ENCODE measurements around the gene SCN4B.

Gene SCN4B

DNA sequence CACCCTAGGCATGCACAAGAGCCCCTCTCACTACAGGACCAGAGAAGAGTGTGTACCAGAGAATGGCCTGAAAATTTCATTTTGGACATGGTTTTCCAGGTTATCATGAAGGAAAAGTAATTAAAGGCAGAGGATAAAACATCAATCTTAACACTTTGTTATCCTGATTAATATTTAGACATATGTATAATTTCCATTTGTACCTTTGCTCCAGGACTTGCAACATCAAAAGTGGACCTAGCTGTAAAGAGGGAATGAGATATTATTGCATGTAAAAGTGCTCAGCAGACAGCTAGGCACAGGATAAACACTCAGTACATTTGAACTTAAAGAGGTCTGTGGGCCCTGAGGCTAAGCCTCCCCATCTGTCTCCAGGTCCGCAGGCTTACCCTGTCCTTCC, 2.0 kb upstream of the SCN4B start:
- no peak for DNase-seq (ENCODE audit: low read depth in 1 of 2, low spot score in 1 of 2)

DNA sequence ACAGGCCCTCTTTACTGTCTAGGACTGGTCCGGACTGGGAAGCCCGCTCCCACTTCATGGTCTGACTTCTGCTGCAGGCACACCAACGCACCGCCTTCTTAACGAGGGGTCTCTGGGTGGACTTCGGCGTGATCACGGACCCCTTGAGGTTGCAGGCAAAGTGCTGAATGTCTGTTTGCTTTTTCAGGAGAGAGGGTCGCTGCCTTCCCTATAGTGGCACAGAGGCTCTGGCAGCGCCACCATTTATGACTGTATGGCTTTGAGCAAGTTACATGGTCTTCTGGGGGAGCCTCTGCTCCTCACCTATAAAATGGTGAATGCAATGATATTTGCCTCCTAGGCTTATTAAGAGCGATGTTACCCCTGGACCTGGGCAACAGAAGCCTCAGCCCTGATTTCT, 1.4 kb upstream of the SCN4B start:
- DNase-seq (ENCODE audit: low read depth in 1 of 2, low spot score in 1 of 2): no peak

DNA sequence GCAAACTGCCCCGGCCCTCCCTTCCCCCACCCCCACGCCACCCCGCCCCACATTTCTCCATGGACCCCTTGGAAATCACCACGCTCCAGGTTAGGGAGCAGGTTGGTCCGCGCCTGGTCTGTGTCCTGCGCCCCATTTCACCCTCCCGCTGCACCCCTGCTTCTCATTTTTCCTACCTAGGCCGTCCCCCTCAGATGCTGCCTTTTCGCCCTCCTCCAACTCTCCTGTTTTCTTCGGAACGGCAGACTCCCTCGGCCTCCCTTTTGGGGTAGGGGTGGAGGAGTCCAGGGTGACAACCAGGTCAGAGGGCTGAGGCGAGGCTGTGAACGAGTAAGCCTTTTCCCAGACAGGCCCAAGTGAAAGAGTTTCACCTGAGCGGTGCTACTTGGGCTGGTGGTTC, 893 bp upstream of the SCN4B start:
- no peak for DNase-seq (ENCODE audit: low read depth in 1 of 2, low spot score in 1 of 2)

DNA sequence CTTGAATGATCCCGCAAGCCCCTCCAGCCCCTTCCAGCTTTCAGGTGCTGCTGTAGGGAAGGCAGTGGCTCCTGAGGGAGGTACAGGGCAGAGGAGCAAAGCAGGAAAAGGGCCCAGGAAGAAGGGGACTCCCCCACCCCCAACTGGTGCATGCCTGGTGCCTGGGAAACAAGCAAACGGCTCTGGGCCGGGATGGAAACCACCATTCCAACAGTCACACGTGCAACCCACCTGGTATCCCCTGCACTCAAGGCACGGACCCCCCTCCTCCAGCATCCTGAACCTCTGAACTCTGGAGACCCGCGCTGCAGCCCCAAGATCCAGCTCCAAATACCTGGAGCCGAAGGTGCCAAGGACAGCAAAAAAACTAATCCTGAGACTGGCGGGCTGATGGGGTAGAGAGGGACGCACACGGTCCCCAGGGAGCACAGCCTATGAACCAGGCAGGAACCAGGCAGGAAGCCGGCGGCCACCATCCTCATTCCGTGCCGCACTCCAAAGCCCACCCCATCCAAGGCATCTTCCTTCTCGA, 537 bp downstream of the SCN4B start:
- no peak for DNase-seq (ENCODE audit: low read depth in 1 of 2, low spot score in 1 of 2)

DNA sequence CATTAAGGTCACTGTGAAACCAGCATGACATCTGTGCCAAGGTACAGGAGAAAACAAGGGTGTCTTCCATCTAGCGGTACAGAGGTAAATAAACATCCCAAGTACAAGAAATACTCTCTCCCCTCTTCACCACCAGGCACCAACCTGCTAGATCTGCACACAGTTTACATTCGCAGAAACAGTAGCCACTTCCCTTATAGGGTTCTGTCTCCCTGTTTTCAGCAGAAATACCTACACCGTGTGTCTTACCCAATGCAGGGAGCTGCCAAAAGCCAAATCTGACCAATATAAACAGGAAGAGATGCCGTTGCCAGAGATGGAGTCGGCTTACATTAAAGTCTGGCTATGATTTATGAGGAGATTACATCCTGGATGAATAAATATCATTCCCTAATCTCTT, 1.2 kb downstream of the SCN4B start:
- DNase-seq (ENCODE audit: low read depth in 1 of 2, low spot score in 1 of 2): no peak

DNA sequence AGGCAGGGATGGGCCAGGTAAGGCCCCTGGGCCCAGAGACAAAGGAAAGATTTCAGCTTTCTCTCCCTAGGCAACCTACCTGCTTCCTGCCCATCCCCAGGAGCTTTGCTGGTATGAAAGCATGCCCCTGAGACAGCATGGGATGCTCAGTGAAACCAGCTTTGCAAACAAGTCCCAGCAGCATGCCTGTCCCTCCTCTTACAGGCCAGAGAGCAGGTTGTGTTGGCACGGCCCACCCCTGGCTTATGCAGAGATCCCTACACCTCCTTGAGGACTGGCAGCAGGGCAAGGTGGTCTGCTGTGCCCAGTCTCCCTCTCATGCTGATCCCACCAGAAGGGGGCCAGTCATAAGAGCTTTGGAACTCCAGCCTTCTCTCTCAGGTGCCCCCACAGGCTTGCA, 3.1 kb downstream of the SCN4B start:
- no peak for DNase-seq (ENCODE audit: low read depth in 1 of 2, low spot score in 1 of 2)

DNA sequence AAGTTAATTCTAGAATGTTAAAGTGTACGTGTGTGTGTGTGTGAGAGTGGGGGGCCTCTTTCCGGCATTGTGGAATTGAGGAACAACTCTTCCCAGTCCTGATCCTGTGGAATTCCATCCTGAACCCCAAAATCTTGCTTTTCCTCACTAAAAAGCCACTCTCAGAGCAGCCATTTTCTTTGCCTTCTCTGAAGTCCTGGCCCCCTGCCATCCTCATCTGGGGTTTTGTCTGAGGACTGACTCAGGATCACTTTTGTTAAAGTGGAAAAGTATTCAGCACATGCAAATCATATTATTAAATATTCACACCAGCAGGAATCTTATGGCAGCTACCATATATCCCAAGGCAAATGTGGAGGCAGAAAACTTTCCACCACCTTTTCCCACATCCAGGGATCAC, 3.8 kb downstream of the SCN4B start:
- DNase-seq (ENCODE audit: low read depth in 1 of 2, low spot score in 1 of 2): no peak

DNA sequence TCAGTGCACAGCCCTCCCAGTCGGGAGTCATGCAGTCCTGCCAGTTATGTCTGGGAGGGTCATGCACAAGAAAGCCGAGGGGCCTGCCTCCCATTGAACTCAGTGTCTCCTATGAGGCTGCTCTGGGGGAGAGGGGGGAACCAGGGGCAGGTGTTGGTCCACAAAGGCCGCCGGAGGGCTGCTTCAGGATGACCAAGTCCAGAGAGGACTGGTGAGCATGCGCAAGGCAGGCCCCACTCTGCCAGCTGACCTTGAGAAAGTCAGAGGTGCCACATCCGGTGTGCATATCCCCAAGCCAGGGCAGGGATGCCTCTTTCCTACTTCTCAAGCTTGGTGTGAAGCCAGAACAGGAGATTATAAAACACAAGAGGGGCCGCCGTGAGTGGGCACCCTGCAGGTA, 4.4 kb downstream of the SCN4B start:
- no peak for DNase-seq (ENCODE audit: low read depth in 1 of 2, low spot score in 1 of 2)

DNA sequence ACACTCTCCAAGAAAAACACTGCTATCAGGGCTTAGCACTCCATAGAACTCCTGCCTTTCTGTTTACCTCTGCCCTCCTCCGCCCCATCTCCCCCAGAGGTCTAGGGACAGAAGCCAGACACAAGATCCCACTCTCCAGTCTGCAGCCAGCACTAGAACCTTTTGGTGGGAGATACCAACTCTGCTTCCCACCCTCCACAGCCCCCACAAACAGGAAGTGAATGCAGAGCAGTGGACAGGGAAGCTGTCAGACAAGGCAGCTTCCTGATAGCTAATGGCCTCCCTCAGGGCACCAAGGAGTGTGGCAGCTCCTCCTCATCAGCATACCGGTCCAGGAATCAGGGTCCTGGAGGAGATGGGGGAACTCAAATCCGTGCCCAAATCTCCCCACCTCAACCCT, 5.1 kb downstream of the SCN4B start:
- no peak for DNase-seq (ENCODE audit: low read depth in 1 of 2, low spot score in 1 of 2)

DNA sequence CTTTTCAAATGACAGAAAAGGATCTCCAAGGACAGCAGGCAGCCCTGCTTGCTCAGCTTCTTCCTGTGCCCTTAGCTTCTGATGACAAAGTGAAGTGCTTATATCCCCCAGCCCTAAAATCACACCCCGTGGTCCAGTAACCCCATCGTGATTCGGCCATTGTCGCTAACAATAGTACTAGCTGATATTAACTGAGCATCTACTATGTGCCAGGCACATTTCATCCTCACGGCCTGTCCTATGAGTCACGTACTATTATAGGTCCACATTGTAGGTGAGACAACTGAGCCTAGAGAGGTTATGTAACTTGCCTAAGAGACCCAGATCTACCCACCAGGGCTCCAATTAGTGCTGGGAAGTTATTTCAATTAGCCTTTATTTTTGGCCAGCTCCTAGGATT, 6.1 kb downstream of the SCN4B start:
- DNase-seq (ENCODE audit: low read depth in 1 of 2, low spot score in 1 of 2): no peak

DNA sequence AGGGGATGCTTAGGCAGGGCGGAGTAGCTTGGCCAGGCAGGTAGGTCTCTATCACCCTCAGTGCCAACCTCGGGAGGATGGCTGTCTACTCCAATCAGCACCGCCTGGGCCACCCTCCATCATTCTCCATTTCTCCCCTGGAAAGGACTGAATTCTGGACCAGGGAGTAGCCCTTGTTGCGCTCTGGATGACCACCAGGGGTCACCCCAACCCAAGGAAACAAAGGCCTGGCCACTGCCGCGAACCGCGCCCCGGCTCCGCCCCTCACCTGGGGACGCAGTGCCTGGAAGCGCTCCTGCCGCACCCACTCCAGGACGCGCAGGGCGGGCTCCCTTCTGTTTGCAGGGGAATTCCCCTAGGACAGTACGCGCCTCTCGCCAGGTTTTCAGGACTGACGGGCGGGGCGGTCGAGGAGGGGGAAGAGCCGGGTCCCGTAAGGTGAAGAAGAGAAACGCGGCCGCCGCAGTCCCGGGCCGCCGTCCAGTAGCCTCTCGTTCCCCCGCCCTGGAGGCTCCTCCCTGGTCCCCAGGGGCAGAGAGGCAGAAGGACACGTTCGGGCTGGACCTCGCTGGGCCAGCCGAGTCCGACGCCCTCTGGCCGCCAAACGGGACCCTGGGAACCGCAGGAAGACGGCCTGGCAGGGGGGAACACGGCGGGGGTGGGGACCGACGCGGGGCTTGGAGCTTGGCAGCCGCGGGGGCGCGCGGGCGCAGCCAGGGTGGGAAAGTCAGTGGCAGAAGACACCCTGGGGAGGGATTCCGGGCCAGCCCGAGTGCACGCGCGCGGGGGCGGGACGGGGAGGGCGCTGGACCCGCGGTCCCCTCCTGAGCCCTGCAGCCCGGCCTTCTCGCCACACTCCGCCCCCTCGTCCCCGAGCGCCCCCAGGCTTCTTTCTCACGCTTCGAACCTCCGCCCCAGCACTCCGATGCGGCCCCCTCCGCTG, 7.1 kb downstream of the SCN4B start:
- peak; percentile 77 to 81 for DNase-seq (ENCODE audit: low read depth in 1 of 2, low spot score in 1 of 2)

DNA sequence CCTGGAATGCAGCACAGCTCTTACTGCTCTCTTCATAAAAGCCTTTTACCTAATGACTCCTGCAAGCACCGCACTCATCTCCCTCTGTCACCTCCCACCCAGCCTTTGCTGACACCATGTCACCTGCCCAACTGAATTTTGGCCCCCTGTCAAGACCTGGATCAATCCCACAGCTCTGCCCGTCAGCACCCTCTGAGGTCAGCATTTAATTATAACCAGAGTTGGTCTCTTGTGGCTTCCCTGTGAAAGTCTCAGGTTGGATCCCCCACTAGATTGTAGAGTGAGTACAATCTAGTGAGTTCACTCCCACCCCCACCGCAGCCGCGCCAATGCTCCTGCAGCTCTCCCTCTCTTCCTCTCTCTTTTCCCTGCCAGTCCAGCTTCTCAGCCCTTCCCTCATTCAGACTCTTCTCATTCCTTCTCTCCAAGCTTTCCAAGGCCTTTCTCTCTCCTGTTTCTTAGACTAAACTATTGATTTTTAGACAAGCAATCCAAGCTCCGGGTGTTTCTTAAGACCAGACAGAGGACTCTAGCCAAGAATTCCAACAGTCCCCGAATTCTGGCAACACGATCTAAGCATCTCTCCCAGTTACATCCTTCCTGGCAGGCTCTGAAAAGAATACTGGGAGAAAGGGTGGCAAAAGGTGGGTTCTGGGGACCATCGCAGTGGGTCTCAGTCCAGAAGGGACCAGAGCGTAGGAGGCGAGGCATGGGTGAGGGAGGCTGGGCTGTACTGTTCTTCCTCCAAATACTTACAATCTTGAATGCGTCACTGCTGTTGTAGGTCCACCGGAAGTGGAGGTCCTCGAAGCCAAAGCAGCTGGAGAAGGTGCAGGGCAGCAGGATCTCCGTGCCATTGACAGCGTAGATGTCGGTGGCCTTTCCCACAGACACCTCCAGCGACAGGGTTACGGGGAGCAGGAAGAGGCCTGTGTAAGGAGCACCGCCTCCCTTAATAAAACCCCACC, 8.0 kb downstream of the SCN4B start:
- no peak for DNase-seq (ENCODE audit: low read depth in 1 of 2, low spot score in 1 of 2)

DNA sequence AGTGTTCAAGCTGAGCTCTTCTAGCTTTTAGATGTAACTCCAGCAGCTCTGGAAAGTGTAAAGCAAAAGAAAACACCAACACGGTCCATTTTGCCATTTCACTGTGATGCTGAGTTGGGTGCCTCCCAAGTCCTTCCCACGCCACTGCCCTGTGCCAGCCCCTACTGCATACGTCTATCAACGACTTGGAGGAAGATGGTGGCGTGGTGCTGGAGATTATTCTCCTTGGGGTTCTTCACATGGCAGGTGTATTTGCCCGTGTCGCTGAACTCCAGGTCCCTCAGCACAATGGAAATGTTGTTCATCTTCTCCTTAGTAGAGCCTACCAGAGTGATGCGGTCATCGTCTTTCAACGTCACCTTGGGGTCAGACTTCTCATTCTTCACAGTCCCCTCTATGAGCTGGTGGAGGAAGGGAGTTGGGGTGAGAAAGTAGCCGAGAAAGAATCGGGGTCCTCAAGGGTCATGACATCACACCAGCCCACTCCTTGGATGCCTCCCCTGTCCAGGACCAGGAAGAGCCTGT, 8.9 kb downstream of the SCN4B start:
- no peak for DNase-seq (ENCODE audit: low read depth in 1 of 2, low spot score in 1 of 2)

DNA sequence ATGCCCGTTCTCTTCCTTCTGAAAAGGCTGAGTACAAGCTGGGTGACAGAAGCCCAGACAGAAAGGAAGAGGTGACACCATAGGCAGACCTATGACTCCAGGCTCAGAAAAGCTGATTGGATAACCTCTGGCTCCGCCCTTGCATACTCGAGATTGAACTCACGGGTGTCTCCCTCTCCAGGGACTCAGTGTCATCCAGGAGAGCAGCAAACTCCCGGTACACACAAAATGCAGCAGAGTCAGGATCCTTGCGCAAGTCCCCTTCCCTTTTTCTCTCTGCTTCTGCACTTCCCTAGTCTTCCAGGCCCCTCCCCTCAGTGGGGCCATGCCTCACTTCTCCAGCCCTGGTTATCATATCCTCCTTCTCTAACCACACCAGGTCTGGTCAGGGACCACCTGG, 9.8 kb downstream of the SCN4B start:
- DNase-seq (ENCODE audit: low read depth in 1 of 2, low spot score in 1 of 2): no peak

DNA sequence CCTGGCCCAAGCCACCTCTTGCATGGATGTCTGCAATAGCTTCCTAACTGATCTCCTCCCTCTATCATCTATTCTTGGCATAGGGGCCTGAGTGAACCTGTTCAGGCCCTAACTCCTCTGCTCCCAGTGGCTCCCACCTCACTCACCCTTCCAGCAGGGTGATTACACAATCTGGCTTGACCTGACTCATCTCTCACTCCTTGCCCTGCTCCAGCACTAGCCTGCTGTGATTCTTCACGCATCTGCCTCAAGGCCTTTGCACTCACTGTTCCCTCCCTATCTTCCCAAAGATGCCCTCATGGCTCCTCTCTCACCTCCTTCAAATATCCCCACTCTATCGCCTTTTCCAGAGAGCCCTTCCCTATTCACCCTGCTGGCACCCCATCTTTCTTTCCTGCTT, 10.5 kb downstream of the SCN4B start:
- no peak for DNase-seq (ENCODE audit: low read depth in 1 of 2, low spot score in 1 of 2)

DNA sequence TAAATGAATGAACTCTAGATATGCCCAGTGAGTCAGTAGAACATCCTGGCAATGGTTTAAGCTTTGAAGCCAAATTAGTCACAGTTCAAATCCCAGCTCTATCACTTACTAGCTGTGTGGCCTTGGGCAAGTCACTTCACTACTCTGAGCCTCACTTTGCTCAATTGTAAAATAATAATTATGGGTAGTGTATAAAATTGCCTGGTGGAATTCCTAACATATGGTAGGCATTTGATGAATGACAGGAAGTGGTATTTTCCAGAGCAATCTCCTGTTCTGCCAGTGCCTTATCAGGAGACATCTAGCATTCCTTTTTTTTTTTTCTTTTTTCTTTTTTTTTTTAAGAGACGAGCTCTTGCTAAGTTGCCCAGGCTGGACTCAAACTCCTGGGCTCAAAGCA, 13.0 kb downstream of the SCN4B start:
- no peak for DNase-seq (ENCODE audit: low read depth in 1 of 2, low spot score in 1 of 2)

DNA sequence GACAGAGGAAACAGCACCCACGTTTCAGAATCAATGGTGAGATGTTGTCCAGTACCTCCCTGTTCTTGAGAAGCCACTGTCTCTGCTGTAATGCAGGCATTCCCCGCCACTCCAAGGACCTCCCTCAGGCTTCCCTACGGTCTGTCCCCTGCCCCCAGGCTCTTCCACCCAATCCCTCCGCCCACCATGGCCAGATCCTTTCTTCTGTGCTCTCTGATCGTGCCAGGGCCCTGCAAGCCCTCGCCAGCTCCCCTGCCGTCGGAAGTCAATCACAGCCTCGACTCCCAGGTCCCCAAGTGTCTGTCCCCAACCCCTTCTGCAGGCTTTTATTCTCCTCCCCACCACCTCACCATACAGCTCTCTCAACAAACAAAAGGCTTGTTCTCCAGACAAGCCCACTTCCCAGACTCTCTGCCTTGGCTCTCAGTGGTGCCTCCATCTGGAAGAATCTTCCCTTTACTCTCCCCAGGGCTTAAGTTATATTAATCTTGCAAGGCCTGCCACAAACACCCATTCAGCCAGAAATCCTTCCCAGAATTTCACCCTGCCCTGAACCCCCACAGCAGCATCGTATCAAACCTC, 13.7 kb downstream of the SCN4B start:
- DNase-seq (ENCODE audit: low read depth in 1 of 2, low spot score in 1 of 2): no peak

DNA sequence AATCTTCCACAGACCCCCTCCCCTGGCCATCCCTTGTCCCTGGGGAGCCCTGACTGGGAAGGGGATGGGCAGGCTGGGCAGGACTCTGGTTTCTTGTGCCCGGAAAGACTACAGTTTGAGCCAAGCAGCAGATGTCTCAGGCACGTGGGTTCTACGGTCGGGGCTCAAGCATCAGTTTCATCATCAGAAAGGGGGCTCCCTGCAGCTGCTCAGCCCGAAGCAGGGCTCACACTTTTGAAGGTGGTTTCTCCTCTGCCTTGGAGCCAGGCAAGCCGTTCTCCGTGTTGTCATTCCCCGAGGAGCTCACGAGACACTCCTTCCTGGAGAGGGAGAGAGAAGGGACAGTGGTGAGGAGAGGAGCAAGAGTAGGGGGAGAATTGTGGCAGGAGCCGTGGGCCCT, 15.8 kb downstream of the SCN4B start:
- no peak for DNase-seq (ENCODE audit: low read depth in 1 of 2, low spot score in 1 of 2)

DNA sequence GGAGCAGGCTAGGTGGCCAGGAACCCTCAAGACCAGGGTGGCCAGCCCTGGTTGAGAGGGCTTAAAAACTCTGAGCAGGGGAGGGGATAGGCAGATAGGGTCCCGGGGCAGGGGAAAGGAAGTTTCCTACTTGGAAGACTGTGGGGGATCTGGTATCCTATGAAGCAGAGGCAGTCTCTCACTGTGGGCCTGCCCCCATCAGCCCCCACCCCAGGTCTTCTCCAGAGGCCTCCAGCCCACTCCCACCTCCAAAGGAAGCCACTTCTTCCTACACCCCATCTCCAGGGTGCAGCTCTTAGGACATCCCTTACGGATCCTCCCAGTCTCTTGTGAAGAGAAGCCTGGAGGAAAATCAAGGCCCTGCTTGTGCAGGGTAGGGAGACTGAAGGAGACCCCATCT, 16.3 kb downstream of the SCN4B start:
- no peak for DNase-seq (ENCODE audit: low read depth in 1 of 2, low spot score in 1 of 2)

DNA sequence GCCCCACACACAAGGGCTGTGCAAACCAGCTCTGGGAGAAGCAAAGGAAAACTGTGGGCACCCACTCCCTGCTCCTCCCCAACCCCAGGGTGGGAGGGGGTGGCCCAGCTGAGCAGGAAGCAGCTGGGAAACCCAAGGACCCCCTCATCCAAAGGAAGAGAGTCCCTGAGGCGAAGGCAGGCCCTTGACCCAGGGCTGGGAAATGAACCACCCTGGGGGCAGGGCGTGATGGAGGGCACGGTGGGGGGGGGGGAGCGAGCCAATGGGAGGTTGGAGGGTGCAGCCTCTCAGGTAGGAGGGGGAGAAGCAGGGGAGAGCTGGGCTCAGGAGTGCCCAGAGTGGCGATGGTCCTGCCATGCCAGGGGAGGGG, 16.8 kb downstream of the SCN4B start:
- DNase-seq (ENCODE audit: low read depth in 1 of 2, low spot score in 1 of 2): no peak

DNA sequence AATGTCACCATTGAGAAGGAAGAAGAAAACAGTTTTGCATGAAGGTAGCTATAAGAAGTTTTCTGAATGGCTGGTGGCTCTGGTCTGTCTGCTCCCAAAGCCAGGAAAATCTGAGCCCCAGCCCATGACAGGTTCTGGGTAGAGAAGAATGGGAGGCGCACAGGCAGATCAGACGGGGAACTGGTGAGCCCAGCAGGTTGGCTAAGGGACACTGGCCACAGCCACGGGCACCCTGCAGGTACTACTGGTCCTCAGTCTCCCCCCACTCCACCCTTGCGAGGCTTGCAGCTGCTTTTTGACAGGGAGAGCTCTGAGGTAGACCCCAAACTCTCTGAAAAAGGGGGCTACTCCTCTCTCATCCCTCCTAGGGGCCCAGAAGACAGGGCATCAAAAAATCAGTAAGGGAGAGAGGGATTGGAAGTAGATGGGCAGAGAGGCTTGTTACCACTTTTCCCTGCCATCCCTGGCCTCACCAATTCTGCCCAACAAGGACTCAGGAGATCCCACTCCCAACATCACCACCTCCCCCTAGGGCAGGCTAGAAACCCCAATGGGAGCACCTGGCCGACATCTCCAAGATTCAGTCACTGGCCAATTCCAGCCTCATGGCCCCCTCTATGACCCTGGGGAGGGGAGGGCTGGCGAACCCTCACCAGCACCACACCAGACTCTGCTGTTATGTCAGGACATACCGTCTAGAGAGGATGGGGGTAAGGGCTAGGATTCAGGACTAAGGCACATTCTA, 17.4 kb downstream of the SCN4B start:
- no peak for DNase-seq (ENCODE audit: low read depth in 1 of 2, low spot score in 1 of 2)
